Left ventricle myocardium inferior (tissue), 1 donor: ENCODE measurements around the gene KIF17. TPM values are rescaled to one million over a fixed set of nuclear protein-coding genes. Genes with fewer than 3 reads are reported as not detected.
A peak's percentile ranks its signal among the peaks of the same experiment; 100 is the strongest.

Source experiments
- DNase-seq: peaks from one replicate; pipeline ENCODE4 v3.0.0-alpha.2; 2020
- H3K27ac ChIP-seq: fragments of 200-600 bp; replicated peaks from 2 replicates; pipeline ENCODE4 v1.8.0; 2021
- H3K27me3 ChIP-seq: fragments of 200-600 bp; 2 replicates; pipeline ENCODE4 v1.8.0; 2021; ENCODE audit warnings: low read depth
- H3K36me3 ChIP-seq: fragments of 200-600 bp; 2 replicates; pipeline ENCODE4 v1.8.0; 2021
- H3K4me1 ChIP-seq: fragments of 200-600 bp; 2 replicates; pipeline ENCODE4 v1.8.0; 2021
- H3K4me3 ChIP-seq: fragments of 200-600 bp; 2 replicates; pipeline ENCODE4 v1.8.0; 2021; ENCODE audit warnings: mild to moderate bottlenecking, moderate library complexity
- H3K9me3 ChIP-seq: fragments of 200-600 bp; replicated peaks from 2 replicates; pipeline ENCODE4 v1.8.0; 2021
- CTCF ChIP-seq: fragments of 200-600 bp; IDR thresholded peaks from 2 replicates; pipeline ENCODE4 v1.8.0; 2021; ENCODE audit warnings: antibody characterized with exemption, mild to moderate bottlenecking, borderline replicate concordance
- intact Hi-C: fragments of 100-400 bp; cut with micrococcal nuclease; formaldehyde crosslinking; loops from one replicate; pipeline ENCODE4 v1.11.0; 2022
- total RNA-seq: library from RNA; stranded (reverse); fragmentation: NEBNext Ultra II Directional; extraction: Animal tissue kit (Norgen Biotek cat#: 25700); gene quantifications from one replicate; pipeline ENCODE4 v1.2.1, GENCODE V29; 2021
- donor health status: DM: no; HTN: yes; CAD: no; lungs with severe emphysema.

KIF17 gene
- total RNA-seq, 1 donor from 2014 or later, result 4.6 TPM

GRCh38 chr1:20726932-20727745, 9.3 kb upstream of the KIF17 start:
- intact Hi-C loops, result no loop called here
- no peaks in the 10 kb centered on the region for H3K36me3 ChIP-seq
- H3K27ac ChIP-seq, result no peak overlapping the region
- H3K4me1 ChIP-seq, result peaks cover 19% of the 10 kb centered on the region
- peaks cover 57% of the 10 kb centered on the region for H3K27me3 ChIP-seq
- DNase-seq, result no peak
- no peaks in the 10 kb centered on the region for H3K9me3 ChIP-seq
- H3K4me3 ChIP-seq, result no peak overlapping the region
- TF ChIP-seq CTCF, result no peak

GRCh38 chr1:20726118-20726911, 8.5 kb upstream of the KIF17 start:
- peaks cover 10% of the 10 kb centered on the region for H3K4me1 ChIP-seq
- H3K27ac ChIP-seq, result no peak overlapping the region
- no peak for TF ChIP-seq CTCF
- peaks cover 48% of the 10 kb centered on the region for H3K27me3 ChIP-seq
- no peaks in the 10 kb centered on the region for H3K36me3 ChIP-seq
- no peaks in the 10 kb centered on the region for H3K9me3 ChIP-seq
- no peak overlapping the region for H3K4me3 ChIP-seq
- no peak for DNase-seq
- intact Hi-C loops, result no loop called here

GRCh38 chr1:20725189-20726117, 7.6 kb upstream of the KIF17 start:
- intact Hi-C loops, result no loop called here
- H3K36me3 ChIP-seq, result no peaks in the 10 kb centered on the region
- no peaks in the 10 kb centered on the region for H3K9me3 ChIP-seq
- H3K4me1 ChIP-seq, result peaks cover 3% of the 10 kb centered on the region
- H3K4me3 ChIP-seq, result no peak overlapping the region
- no peak for DNase-seq
- TF ChIP-seq CTCF, result no peak
- no peak overlapping the region for H3K27ac ChIP-seq
- peaks cover 40% of the 10 kb centered on the region for H3K27me3 ChIP-seq

GRCh38 chr1:20724364-20725188, 6.8 kb upstream of the KIF17 start:
- intact Hi-C loops, result no loop called here
- Histone ChIP-seq H3K27ac (no peak overlapping the region), H3K36me3 (no peaks in the 10 kb centered on the region), H3K4me3 (no peak overlapping the region), H3K27me3 (peaks cover 31% of the 10 kb centered on the region), H3K9me3 (no peaks in the 10 kb centered on the region), H3K4me1 (no peaks in the 10 kb centered on the region)
- DNase-seq, result peak; percentile 6
- no peak for TF ChIP-seq CTCF
